ENCODE data around the gene FBXO3.

FBXO3 gene

GRCh38 chr11:33701302-33702230 is 72.8 kb downstream of the FBXO3 start:
- DNase-seq (ENCODE audit: low read depth in 2 of 2), result no peak

- peak; percentile 89 to 92 for DNase-seq (ENCODE audit: low read depth in 2 of 2)
Observed at GRCh38 chr11:33700502-33701271, 73.6 kb downstream of the FBXO3 start, which contains the start of gene C11orf91. TSS of gene C11orf91 (minus strand) at chr11:33700826. CDS start at chr11:33700740, 86 bp downstream.

GRCh38 chr11:33700063-33700501 is 74.2 kb downstream of the FBXO3 start:
- no peak for DNase-seq (ENCODE audit: low read depth in 2 of 2)

GRCh38 chr11:33699515-33700062 is 74.7 kb downstream of the FBXO3 start:
- DNase-seq (ENCODE audit: low read depth in 2 of 2), result no peak

GRCh38 chr11:33698921-33699320 is 75.4 kb downstream of the FBXO3 start:
- DNase-seq (ENCODE audit: low read depth in 2 of 2), result no peak

GRCh38 chr11:33697997-33698396 is 76.3 kb downstream of the FBXO3 start:
- DNase-seq (ENCODE audit: low read depth in 2 of 2), result no peak

GRCh38 chr11:33696931-33697638 is 77.2 kb downstream of the FBXO3 start:
- DNase-seq (ENCODE audit: low read depth in 2 of 2), result no peak

- DNase-seq (ENCODE audit: low read depth in 2 of 2), result no peak
Observed at GRCh38 chr11:33696411-33696810, 77.9 kb downstream of the FBXO3 start.

GRCh38 chr11:33695051-33695566 is 79.2 kb downstream of the FBXO3 start:
- DNase-seq (ENCODE audit: low read depth in 2 of 2), result no peak

GRCh38 chr11:33694346-33695050 is 79.8 kb downstream of the FBXO3 start:
- DNase-seq (ENCODE audit: low read depth in 2 of 2), result no peak

GRCh38 chr11:33692541-33692940 is 81.8 kb downstream of the FBXO3 start:
- no peak for DNase-seq (ENCODE audit: low read depth in 2 of 2)

- no peak for DNase-seq (ENCODE audit: low read depth in 2 of 2)
Observed at GRCh38 chr11:33692013-33692504, 82.3 kb downstream of the FBXO3 start.

GRCh38 chr11:33691066-33691864 is 83.1 kb downstream of the FBXO3 start:
- no peak for DNase-seq (ENCODE audit: low read depth in 2 of 2)

Data from stimulated activated CD4-positive, alpha-beta T cell treated with anti-CD3 and anti-CD28 coated beads, Interleukin-12 subunit alpha, Interleukin-12 subunit beta, amount 100 ng/mL, for 24 hours (primary cell).